HPDE6-E6E7 (cell line): Measurements from ENCODE around the gene NUMB.

ENCODE experiments used
- DNase-seq: peaks from one replicate; pipeline ENCODE4 v3.0.0; 2011; ENCODE audit warnings: missing footprints; ENCODE audit errors: extremely low spot score

The NUMB gene

GRCh38 chr14:73289729-73290128 is 168.6 kb downstream of the NUMB start:
- no peak for DNase-seq

- no peak for DNase-seq
Observed at GRCh38 chr14:73289308-73289707, 169.0 kb downstream of the NUMB start.

DNA sequence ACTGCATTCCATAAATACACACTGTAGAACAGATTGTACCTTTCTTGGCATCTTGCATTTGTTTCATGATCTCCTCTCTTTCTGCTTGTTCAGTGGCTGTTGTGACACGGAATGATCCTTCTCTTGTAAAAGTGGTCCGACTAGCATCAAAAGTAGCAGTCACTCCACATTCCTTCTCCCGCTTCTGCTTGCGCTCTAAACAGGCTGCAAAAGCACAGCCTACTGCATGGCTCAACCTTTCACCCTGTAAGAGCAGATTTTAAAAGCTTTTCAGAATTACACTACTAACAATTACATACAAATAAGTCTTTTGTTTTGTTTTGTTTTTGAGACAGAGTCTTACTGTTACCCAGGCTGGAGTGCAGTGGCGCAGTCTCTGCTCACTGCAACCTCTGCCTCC is 171.3 kb downstream of the NUMB start:
- no peak for DNase-seq

DNA sequence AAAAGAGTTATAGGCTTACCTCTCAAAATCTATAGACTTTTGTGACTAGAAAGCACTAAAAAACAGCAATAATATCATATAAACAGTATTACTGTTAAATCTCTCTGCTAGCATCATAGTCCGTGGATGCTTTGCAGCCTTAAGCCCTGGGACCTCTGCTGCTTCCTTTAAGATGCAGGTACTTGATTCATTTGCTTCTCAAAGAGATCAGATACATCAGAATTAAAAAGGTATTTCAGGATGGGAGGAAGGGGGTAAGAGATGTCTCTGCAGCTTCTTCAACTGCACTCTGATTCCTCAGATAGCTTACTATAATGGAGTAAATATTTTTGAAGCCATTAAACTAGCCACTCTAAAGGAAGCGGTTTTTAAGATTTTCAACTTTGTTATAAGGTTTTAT is 171.7 kb downstream of the NUMB start:
- no peak for DNase-seq

- DNase-seq = no peak
Observed at GRCh38 chr14:73285979-73286378, 172.4 kb downstream of the NUMB start.

GRCh38 chr14:73283608-73284379 is 174.6 kb downstream of the NUMB start:
- no peak for DNase-seq

DNA sequence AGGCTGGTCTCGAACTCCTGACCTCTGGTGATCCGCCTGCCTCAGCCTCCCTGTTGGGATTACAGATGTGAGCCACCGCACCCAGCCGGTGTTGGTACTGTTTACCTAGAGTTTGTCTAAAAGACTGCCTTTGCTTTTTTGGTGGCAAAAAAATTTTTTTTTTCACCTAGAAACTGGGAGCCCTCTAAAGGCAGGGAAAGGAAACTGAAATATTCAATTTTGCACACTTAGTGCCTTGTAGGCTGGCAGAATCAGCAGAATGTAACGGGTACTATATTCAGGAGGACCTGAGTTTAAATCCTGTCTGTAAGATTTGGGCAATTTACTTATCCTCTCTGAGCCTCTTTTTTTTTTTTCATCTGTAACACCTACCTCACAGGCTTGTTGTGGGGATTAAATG is 177.4 kb downstream of the NUMB start:
- no peak for DNase-seq

- no peak for DNase-seq
Observed at GRCh38 chr14:73277376-73277775, 181.0 kb downstream of the NUMB start.

DNA sequence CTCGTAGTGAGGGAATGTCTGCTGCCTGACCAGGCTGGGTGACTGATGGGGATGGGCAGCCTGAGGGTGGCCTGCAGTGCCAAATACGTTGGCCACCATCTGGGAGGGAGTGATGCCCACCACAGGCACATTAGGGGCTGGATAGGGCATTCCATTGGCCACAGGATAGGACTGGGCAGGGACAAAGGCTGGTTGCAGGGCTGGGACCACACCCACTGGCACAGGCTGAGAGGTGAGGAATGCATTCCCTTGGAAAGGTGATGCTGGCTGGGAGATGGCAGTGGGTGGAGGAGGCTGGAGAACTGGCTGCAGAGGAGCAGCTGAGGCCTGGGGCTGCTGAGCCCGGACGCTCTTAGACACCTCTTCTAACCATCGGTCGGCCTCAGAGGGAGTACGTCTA is 181.5 kb downstream of the NUMB start:
- DNase-seq = no peak

GRCh38 chr14:73273799-73274198 is 184.5 kb downstream of the NUMB start:
- no peak for DNase-seq

- no peak for DNase-seq
Observed at GRCh38 chr14:73272393-73272792, 186.0 kb downstream of the NUMB start.

DNA sequence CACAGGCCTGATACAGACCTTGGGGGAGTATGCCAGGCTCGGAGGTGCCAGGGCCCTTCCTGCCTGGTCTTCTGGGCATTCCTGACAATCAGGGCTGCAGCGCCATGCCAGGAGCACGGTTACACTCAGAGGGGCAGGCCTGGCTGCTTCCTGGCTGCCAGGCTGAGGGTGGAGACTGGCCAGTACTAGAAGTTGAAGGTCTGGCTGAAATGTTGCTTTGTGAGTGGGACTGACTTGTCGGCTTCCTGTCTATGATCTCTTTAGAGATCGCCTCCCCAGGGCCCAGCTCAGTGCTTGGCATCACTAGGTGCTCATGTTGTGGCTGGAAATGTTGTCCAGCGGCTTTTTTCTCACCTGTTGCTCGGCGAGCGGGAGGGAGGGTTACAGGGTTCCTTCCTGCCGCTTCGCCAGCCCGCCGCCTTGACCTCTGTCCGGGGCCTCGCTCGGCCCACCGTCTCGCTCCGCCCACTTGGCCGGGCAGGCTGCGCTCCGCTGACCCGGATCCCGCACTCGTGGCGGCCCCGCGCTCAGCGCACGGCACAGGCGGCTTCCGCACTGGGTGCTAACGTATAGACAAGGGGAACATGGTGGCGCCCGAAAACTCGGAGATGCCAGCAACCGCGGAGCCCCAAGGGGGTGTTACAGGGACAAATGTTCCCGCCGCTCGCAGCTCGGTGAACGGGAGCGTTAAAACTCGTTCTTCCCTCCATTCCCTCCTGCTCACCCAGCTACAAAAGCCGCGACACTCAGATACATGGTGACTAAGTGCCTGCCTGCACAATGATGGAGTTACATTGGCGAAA is 188.4 kb downstream of the NUMB start:
- DNase-seq = no peak

GRCh38 chr14:73267474-73267873 is 190.9 kb downstream of the NUMB start:
- DNase-seq = no peak

GRCh38 chr14:73266317-73266716 is 192.0 kb downstream of the NUMB start:
- no peak for DNase-seq

DNA sequence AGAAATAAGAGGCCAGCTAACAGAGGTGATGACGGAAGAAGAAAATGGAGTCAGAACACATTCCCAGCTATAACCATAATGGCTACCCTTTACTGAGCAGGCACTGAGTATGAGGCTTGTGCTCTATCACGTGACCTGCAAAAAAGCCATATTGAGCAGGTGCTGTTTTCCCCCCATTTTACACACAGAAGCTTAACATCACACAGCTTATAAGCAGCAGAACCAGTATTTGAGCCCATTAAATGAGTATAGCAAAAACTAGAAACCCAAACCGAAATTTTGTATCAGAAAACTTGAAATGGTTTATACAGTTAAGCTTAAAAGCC is 192.7 kb downstream of the NUMB start:
- DNase-seq = no peak

- no peak for DNase-seq
Observed at GRCh38 chr14:73264885-73265720, 193.2 kb downstream of the NUMB start.

DNA sequence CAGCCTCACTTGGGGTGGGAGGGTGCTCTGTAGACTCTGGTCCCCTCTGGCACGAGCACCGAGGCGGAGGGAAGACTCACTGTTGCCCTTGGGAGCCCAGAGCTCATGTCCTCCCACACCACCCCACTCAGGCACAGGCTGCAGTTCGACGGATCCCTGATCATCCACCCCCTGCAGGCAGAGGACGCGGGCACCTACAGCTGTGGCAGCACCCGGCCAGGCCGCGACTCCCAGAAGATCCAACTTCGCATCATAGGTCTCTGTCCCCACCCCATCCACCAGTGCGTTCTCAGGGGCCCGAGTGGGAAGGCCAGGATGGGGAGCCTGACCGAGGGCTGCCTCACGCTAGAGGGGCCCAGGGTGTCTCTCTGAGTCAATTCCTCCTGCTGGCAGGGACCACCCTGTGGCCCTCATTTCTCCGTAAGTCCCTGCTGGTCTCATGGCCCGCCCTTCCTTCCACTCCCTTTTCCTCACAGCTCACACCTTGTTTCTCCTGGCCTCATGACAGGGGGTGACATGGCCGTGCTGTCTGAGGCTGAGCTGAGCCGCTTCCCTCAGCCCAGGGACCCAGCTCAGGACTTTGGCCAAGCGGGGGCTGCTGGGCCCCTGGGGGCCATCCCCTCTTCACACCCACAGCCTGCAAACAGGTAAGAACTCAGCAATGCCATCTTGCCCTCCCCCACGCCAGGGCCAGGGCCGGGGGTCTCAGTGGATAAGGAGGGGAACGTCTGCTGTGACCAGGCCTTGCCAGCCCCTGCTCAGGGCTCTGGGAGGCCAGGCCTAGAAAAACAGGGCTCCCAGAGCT is 194.1 kb downstream of the NUMB start:
- no peak for DNase-seq

DNA sequence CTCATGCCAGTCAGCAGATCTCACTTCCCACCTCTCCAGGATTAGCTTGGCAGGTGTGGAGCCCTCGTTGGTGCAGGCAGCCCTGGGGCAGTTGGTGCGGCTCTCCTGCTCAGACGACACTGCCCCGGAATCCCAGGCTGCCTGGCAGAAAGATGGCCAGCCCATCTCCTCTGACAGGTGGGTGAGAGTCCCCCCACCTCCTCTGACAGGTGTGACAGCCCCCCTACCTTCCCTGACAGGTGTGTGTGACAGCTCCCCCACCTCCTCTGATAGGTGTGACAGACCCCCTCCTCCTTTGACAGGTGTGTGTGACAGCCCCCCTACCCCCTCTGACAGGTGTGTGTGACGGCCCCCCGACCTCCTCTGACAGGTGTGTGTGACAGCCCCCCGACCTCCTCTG is 194.7 kb downstream of the NUMB start:
- DNase-seq = no peak

DNA sequence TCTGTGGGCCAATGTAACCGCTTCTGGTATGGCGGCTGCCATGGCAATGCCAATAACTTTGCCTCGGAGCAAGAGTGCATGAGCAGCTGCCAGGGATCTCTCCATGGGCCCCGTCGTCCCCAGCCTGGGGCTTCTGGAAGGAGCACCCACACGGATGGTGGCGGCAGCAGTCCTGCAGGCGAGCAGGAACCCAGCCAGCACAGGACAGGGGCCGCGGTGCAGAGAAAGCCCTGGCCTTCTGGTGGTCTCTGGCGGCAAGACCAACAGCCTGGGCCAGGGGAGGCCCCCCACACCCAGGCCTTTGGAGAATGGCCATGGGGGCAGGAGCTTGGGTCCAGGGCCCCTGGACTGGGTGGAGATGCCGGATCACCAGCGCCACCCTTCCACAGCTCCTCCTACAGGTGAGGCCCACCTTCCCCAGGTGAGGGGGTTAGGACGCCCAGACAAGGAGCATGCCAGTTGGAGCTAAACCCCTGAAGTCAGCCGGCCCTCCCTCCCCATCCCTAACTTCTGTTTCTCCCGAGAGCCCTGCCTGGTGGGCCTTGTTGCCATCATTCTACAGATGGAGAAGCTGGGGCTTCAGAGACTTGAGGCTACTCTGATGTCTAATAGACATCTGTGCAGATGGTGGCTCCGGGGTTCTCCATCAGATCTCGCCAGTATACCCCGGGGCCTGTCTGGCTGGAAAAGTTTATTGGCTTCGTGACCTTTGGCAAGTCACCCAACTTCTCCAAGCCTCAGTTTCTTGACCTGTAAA is 195.7 kb downstream of the NUMB start:
- no peak for DNase-seq

DNA sequence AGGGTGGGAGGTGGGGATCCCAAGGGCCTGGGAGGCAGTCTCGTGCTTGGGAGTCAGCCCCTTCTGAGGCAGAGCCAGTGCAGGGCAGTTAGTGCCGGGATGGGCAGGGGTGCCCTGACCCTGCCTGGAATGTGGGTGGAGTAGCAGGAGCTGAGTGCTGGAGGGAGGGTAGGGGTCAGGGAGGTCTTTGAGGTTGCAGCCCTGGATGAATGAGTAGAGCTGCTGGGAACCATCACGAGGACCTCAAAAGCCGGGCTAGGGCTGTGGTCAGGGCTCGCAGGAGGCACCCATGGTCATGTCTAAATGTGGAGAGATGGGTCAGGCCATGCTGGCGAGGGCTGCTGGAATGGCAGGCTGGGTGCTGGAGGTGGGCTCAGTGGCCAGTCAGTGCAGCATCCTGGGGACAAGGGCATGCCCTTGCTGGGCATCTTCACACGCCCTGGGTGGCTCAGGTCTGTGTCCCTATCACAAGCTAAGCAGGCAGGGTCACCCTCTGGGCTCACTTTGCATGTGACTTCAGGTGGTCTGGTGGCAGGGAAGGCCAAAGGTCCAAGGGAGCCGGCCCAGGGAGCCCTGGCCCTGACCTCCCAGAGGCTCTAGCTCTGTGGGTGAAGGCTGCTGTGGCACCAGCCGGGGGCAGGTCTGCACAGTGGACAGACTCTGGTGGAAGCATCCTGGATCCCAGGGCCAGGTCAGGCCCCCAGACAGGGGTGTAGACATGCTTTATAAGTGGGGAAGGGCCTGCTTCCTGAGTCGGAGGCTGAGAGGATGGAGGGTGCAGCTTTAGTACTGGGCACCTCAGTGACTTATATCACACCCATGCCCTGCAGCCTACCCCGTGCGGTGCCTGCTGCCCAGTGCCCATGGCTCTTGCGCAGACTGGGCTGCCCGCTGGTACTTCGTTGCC is 196.6 kb downstream of the NUMB start:
- no peak for DNase-seq
